KMS-11 (cell line): Measurements from ENCODE around the gene LYZL6.

Experiments used
- H2AFZ ChIP-seq: fragments of 200-600 bp; sonication (generic); 2 replicates; pipeline ENCODE4 v1.6.1; 2016; ENCODE audit warnings: antibody characterized with exemption, mixed run types, low read depth
- H3K27ac ChIP-seq: fragments of 200-600 bp; sonication (generic); 2 replicates; pipeline ENCODE4 v1.6.1; 2016; ENCODE audit warnings: mild to moderate bottlenecking, mixed run types
- H3K27me3 ChIP-seq: fragments of 200-600 bp; sonication (generic); 2 replicates; pipeline ENCODE4 v1.6.1; 2017; ENCODE audit warnings: mild to moderate bottlenecking, low read depth, mixed run types, moderate library complexity; ENCODE audit not compliant: insufficient read depth
- H3K36me3 ChIP-seq: fragments of 200-600 bp; sonication (generic); 2 replicates; pipeline ENCODE4 v1.6.1; 2017; ENCODE audit warnings: mild to moderate bottlenecking, mixed run types; ENCODE audit not compliant: insufficient read depth
- H3K4me1 ChIP-seq: fragments of 200-600 bp; sonication (generic); 2 replicates; pipeline ENCODE4 v1.6.1; 2016; ENCODE audit warnings: mild to moderate bottlenecking, low read depth, mixed run types; ENCODE audit not compliant: poor library complexity, severe bottlenecking
- H3K4me2 ChIP-seq: fragments of 200-600 bp; sonication (generic); 2 replicates; pipeline ENCODE4 v1.7.0; 2016; ENCODE audit warnings: mild to moderate bottlenecking, mixed run types
- H3K4me3 ChIP-seq: fragments of 200-600 bp; sonication (generic); IDR thresholded peaks from 2 replicates; pipeline ENCODE4 v1.6.1; 2017; ENCODE audit warnings: low read depth, low read length, mixed read lengths; ENCODE audit not compliant: insufficient read depth
- H3K79me2 ChIP-seq: fragments of 200-600 bp; sonication (generic); 2 replicates; pipeline ENCODE4 v1.6.1; 2016; ENCODE audit warnings: low read depth, mixed run types; ENCODE audit not compliant: insufficient read depth
- H3K9ac ChIP-seq: fragments of 200-600 bp; sonication (generic); 2 replicates; pipeline ENCODE4 v1.6.1; 2016; ENCODE audit warnings: mild to moderate bottlenecking, mixed run types
- H4K20me1 ChIP-seq: fragments of 200-600 bp; sonication (generic); 2 replicates; pipeline ENCODE4 v1.6.1; 2016; ENCODE audit warnings: mild to moderate bottlenecking, mixed run types; ENCODE audit not compliant: insufficient read depth
- CTCF ChIP-seq: fragments of 200-600 bp; sonication (generic); conservative IDR thresholded peaks from 2 replicates; pipeline ENCODE4 v1.6.1; 2017; ENCODE audit warnings: low read depth, mild to moderate bottlenecking, antibody characterized with exemption, low read length, moderate library complexity, mixed read lengths

LYZL6 gene

GRCh38 chr17:35972066-35972465, 28.6 kb upstream of the LYZL6 start:
- H3K4me3 ChIP-seq = no peak overlapping the region
- H3K4me1 ChIP-seq = peaks cover 4% of the 10 kb centered on the region
- TF ChIP-seq CTCF = no peak
- H3K79me2 ChIP-seq = no peaks in the 10 kb centered on the region
- no peak overlapping the region for H3K9ac ChIP-seq
- no peak overlapping the region for H2AFZ ChIP-seq
- no peak overlapping the region for H3K27ac ChIP-seq
- no peaks in the 10 kb centered on the region for H3K27me3 ChIP-seq
- H3K4me2 ChIP-seq = no peak overlapping the region
- no peaks in the 10 kb centered on the region for H3K36me3 ChIP-seq
- no peaks in the 10 kb centered on the region for H4K20me1 ChIP-seq

DNA sequence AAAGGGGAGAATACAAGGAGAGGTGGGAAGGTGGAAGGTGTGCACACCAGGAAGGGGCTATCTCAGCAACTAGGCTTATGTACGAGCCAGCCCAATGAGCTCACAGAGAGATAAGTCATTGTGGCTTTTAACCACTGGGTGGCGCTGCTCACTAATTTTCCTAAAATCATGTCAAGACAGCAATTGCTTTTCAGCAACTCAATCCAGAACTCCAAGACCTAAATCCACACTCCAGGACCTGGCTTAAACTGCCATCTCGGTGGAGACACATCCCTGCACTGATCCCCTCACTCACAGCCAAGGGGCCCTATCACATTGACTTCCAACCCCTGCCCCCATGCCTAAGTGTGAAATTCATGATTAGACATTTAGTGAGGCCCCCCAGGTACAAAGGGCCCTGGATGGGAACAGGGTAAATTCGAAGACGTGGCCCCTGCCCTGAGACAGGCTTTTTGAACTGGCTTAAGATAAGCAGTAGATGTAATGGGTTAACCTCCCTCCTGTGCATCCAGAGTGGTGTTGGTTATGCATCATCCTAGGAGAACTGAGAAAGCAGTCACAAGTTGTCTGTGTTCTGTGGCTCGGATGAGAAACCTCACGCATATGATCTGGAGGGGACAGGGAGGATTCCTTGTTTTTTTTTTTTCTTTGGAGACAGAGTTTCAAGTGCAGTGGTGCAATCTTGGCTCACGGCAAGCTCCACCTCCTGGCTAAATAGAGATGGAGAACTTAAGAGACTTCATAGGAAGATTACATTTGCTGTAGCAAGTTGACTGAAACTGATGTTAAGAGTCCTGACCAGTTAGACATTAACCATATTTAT, 26.3 kb upstream of the LYZL6 start:
- TF ChIP-seq CTCF = peak; percentile 94
- Histone ChIP-seq H3K4me2 (no peak overlapping the region), H3K4me3 (no peak overlapping the region), H4K20me1 (no peaks in the 10 kb centered on the region), H3K27ac (no peak overlapping the region), H3K4me1 (peaks cover 4% of the 10 kb centered on the region), H3K36me3 (no peaks in the 10 kb centered on the region), H3K9ac (no peak overlapping the region), H3K79me2 (no peaks in the 10 kb centered on the region), H3K27me3 (no peaks in the 10 kb centered on the region), H2AFZ (peak overlapping the region; percentile 19; the same call in 1 of the 2 replicates)

DNA sequence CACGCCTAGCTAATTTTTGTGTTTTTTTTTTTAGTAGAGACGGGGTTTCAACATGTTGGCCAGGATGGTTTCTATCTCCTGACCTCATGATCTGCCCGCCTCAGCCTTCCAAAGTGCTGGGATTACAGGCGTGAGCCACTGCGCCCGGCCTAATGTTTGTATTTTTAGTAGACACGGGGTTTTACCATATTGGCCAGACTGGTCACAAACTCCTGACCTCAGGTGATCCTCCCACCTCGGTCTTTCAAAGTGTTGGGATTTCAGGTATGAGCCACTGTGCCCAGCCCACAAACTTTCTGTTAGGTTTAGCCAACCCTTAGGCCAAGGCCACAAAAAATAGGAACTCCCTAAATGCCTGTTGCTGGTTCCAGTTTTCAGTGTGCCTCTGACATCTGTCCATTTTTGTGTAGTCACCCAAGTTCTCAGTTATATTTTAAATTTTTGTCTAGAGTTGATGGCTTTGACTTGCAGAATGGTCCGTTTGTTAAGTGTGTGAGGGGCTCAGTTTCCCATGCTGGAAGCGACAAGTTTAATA, 25.1 kb upstream of the LYZL6 start:
- H3K4me3 ChIP-seq = no peak overlapping the region
- H2AFZ ChIP-seq = no peak overlapping the region
- no peak overlapping the region for H3K9ac ChIP-seq
- no peaks in the 10 kb centered on the region for H3K36me3 ChIP-seq
- no peaks in the 10 kb centered on the region for H4K20me1 ChIP-seq
- no peak overlapping the region for H3K27ac ChIP-seq
- no peak for TF ChIP-seq CTCF
- peaks cover 4% of the 10 kb centered on the region for H3K4me1 ChIP-seq
- H3K27me3 ChIP-seq = no peaks in the 10 kb centered on the region
- H3K79me2 ChIP-seq = no peaks in the 10 kb centered on the region
- no peak overlapping the region for H3K4me2 ChIP-seq

DNA sequence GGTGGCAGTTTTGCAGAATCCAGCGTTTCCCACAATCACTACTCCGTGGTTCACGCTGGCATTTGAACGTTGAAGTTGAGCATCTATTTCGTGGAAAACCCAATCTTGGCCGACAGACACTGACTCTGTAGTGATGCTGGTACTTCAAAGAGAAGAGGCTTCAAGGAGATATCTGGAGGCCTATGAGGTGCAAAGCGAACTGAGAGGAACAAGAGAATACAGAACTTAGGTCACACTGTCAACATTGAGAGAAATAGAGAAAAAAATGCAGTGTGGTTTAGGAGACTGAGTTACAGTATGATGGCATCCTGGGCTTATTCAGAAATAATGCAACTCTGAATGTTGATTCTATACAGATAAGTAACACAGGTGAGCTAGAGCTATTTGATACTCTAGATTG, 21.8 kb upstream of the LYZL6 start:
- Histone ChIP-seq H3K27me3 (no peaks in the 10 kb centered on the region), H3K4me2 (no peak overlapping the region), H4K20me1 (no peaks in the 10 kb centered on the region), H3K4me1 (peaks cover 4% of the 10 kb centered on the region), H3K27ac (no peak overlapping the region), H3K9ac (no peak overlapping the region), H3K4me3 (no peak overlapping the region), H2AFZ (no peak overlapping the region), H3K36me3 (no peaks in the 10 kb centered on the region), H3K79me2 (no peaks in the 10 kb centered on the region)
- no peak for TF ChIP-seq CTCF
